ENCODE results near the gene STAT5A.
"Not testable (repeated sequence)": the region's sequence is repeated elsewhere in the genome, so short reads cannot be mapped to it uniquely, and the experiment has no call there.

STAT5A gene

DNA sequence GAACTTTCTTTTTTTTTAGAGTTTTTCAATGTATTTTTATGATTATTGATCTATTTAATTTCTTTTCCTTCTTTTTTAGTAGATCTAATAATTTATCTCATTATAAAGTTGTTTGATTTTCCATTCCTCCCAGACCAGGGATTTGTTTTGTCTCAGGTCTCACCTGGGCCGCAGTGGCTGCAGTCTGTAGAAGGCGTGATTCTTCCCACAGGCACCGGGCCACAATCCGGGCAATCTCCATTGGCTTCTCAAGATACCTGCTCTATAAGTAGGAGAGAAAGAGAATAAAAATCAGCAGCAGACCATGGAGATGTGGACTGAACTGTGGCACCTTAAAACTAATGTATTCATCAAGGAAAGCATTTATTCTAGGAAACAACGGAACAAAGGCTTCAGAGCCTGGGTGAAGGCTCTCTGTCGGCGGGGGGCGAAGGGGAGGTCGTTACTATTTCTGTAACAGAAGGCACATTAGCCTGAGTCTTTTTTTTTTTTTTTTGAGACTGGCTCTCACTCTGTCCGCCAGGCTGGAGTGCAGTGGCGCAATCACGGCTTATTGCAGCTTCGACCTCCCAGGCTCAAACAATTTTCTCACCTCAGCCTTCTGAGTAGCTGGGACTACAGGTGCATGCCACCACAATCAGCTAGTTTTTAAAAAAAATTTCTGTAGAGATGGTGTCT is 57.2 kb downstream of the STAT5A start:
- H3K9me3 ChIP-seq (ENCODE audit: low read length), result no peaks in the 10 kb centered on the region
- peaks cover 64% of the 10 kb centered on the region for H3K36me3 ChIP-seq (ENCODE audit: insufficient read depth, low read length)
- peaks cover 13% of the 10 kb centered on the region for H3K4me1 ChIP-seq (ENCODE audit: insufficient read depth, low read length)
- H3K4me3 ChIP-seq (ENCODE audit: low read length), result no peak overlapping the region
- H3K27me3 ChIP-seq (ENCODE audit: insufficient read depth, low read length), result no peaks in the 10 kb centered on the region
- H2AFZ ChIP-seq (ENCODE audit: low read depth, low read length), result no peak overlapping the region

DNA sequence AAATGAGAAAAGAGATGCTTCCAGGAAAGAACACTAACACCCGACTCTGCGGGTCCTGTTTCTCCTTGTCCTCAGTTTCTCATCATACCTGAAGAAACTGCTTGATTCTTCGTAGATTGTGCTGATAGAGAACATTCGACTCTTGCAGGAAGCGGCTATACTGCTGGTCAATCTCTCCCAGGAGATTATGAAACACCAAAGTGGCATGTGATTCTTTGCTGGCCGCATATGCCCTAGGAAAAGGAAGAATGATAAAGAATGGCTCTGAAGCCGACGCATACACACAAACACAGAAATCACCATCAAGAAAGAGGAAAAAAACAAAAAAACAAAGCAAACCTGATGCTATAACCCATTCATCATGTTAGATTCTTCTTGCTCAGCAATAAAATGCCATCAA is 58.2 kb downstream of the STAT5A start:
- no peak overlapping the region for H3K4me3 ChIP-seq (ENCODE audit: low read length)
- peaks cover 54% of the 10 kb centered on the region for H3K36me3 ChIP-seq (ENCODE audit: insufficient read depth, low read length)
- no peaks in the 10 kb centered on the region for H3K9me3 ChIP-seq (ENCODE audit: low read length)
- H3K27me3 ChIP-seq (ENCODE audit: insufficient read depth, low read length), result no peaks in the 10 kb centered on the region
- H3K4me1 ChIP-seq (ENCODE audit: insufficient read depth, low read length), result peaks cover 13% of the 10 kb centered on the region
- no peak overlapping the region for H2AFZ ChIP-seq (ENCODE audit: low read depth, low read length)

DNA sequence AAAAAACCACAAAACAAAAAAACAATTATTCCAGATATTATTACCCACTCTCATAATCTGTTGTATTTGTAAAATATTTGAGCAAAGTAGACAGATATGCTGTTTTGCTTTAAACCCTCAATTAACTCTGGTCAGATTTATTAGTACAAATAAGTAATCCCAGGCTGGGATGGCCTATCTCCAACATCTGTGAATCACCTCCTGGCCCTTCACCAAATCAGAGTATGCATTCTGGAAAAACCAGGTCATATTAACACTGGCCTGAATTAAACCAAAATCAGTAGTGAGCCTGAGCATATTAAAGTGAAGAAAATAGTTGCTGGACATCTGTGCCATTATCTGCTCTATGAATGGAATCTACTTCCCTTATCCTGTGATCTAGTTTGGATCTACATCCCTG is 58.9 kb downstream of the STAT5A start:
- Histone ChIP-seq H3K27me3 (ENCODE audit: insufficient read depth, low read length) (no peaks in the 10 kb centered on the region), H2AFZ (ENCODE audit: low read depth, low read length) (no peak overlapping the region), H3K4me3 (ENCODE audit: low read length) (no peak overlapping the region), H3K36me3 (ENCODE audit: insufficient read depth, low read length) (peaks cover 49% of the 10 kb centered on the region), H3K4me1 (ENCODE audit: insufficient read depth, low read length) (peaks cover 13% of the 10 kb centered on the region), H3K9me3 (ENCODE audit: low read length) (no peaks in the 10 kb centered on the region)

DNA sequence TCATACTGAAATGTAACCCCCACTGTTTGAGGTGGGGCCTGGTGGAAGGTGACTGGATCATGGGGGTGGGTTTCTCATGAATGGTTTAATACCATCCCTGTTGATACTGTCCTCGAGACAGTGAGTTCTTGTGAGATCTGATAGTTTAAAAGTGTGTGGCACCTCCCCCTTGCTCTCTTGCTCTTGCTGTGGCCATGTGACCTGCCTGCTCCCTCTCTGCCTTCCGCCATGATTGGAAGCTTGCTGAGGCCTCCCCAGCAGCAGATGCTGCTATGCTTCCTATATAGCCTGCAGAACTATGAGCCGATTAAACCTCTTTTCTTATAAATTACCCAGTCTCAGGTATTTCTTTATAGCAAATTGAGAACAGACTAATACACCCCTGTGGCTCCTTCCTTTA is 59.3 kb downstream of the STAT5A start:
- Histone ChIP-seq H3K4me3 (ENCODE audit: low read length) (no peak overlapping the region), H3K36me3 (ENCODE audit: insufficient read depth, low read length) (peaks cover 45% of the 10 kb centered on the region), H2AFZ (ENCODE audit: low read depth, low read length) (no peak overlapping the region), H3K4me1 (ENCODE audit: insufficient read depth, low read length) (peaks cover 13% of the 10 kb centered on the region), H3K27me3 (ENCODE audit: insufficient read depth, low read length) (no peaks in the 10 kb centered on the region), H3K9me3 (ENCODE audit: low read length) (no peaks in the 10 kb centered on the region)

DNA sequence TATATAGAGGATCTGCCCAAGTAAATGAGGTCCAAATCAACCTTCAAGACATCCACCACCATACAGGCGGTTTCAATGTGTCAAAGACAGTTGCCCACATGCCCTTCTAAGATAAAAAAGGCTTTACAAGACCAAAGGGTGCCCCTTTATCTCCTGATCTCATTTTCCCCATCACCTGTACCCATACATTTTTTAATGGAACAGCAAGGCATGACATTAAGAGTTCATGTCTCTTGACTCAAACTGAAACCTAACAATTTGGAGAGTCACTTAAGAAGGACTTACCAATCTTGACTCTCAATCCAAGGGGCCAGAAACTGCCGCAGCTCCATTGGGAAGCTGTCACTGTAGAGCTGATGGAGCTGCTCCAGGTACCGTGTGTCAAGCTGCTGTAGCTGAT is 59.8 kb downstream of the STAT5A start:
- H2AFZ ChIP-seq (ENCODE audit: low read depth, low read length), result no peak overlapping the region
- no peaks in the 10 kb centered on the region for H3K9me3 ChIP-seq (ENCODE audit: low read length)

DNA sequence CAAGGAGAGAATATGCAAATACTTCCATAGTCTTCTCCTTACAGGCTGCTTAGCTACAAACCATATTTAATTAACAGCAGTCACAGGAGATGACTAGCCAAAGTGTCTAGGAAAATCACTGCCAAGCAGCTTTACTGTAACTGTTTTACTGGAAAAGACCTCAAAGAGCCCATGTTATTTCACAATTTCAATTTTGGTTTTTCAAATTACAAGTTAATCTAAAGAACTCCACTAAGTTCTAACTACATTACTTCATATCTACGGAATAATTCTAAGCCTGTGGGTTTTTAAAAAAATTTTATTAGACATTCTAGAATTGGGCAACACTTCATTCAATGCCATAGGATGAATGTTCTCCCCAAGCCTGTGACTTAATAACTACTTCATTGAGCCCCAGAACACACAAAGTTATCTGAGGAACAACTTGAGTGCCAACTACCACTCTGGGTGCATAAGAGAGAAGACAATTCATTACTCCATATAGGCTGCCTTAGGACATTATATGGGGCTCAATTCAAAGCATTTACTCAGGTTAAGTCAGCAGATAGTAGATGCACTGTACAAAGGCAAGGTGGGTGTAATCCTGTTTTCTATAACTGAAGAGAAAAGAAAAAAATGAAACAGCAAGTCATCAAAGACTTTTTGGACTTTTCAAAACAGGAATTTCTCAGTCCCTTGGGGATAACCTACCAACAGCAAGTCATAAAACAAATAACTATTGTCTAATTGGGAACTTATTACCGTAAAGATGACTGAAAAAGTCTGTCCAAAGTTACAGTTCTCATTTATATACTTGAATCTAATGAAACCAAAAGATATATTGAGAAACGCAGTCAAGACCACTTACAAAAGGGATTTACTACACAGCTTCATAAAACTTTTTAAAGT is 66.9 kb downstream of the STAT5A start:
- H3K27me3 ChIP-seq (ENCODE audit: insufficient read depth, low read length), result no peaks in the 10 kb centered on the region

More for the DNA sequence above, 59.8 kb downstream of the STAT5A start:
- H3K27me3 ChIP-seq (ENCODE audit: insufficient read depth, low read length), result no peaks in the 10 kb centered on the region
- H3K36me3 ChIP-seq (ENCODE audit: insufficient read depth, low read length), result peaks cover 41% of the 10 kb centered on the region
- peaks cover 13% of the 10 kb centered on the region for H3K4me1 ChIP-seq (ENCODE audit: insufficient read depth, low read length)
- no peak overlapping the region for H3K4me3 ChIP-seq (ENCODE audit: low read length)

DNA sequence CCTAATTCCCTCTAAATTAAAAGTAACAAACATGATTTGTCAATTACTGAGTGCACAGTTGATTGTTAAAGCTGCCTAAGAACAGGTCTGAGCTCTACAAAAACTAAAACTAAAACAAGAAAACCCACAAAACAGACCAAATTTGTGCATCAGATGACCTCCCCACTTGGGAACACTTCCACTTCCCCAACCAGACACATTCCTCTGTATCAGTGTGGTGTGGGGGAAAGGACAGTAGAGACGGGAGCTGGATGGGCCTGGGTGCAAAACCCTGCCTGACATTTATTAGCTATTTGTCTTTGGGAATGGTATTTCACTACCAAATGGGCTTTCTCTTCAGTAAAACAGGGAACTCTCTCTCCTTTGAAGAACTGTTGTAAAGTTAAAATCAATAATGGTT is 70.1 kb downstream of the STAT5A start:
- Histone ChIP-seq H3K4me3 (ENCODE audit: low read length) (no peak overlapping the region), H3K9me3 (ENCODE audit: low read length) (peaks cover 1% of the 10 kb centered on the region), H2AFZ (ENCODE audit: low read depth, low read length) (no peak overlapping the region), H3K27me3 (ENCODE audit: insufficient read depth, low read length) (no peaks in the 10 kb centered on the region), H3K4me1 (ENCODE audit: insufficient read depth, low read length) (peaks cover 20% of the 10 kb centered on the region), H3K36me3 (ENCODE audit: insufficient read depth, low read length) (peaks cover 9% of the 10 kb centered on the region)

More for the DNA sequence above, 66.9 kb downstream of the STAT5A start:
- Histone ChIP-seq H2AFZ (ENCODE audit: low read depth, low read length) (no peak overlapping the region), H3K4me1 (ENCODE audit: insufficient read depth, low read length) (no peaks in the 10 kb centered on the region), H3K4me3 (ENCODE audit: low read length) (no peak overlapping the region), H3K9me3 (ENCODE audit: low read length) (no peaks in the 10 kb centered on the region), H3K36me3 (ENCODE audit: insufficient read depth, low read length) (peaks cover 6% of the 10 kb centered on the region)

DNA sequence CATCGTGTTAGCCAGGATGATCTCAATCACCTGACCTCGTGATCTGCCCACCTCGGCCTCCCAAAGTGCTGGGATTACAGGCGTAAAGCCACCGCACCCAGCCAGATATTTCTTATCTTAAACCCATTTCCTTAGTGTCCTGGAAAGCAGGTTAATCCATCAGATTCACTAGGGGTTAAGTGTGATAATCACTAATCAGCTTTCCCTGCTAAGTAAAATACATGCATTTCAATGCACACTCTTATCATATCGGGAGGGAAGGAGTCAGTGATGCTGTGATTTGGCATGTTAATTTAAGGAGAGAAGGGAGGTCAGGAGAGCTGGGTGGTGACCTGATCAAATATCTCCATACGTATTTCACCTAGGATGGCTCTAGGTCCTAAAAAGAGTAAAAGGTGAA is 70.8 kb downstream of the STAT5A start:
- no peak overlapping the region for H2AFZ ChIP-seq (ENCODE audit: low read depth, low read length)
- peaks cover 20% of the 10 kb centered on the region for H3K4me1 ChIP-seq (ENCODE audit: insufficient read depth, low read length)
- no peak overlapping the region for H3K4me3 ChIP-seq (ENCODE audit: low read length)
- no peaks in the 10 kb centered on the region for H3K27me3 ChIP-seq (ENCODE audit: insufficient read depth, low read length)
- H3K9me3 ChIP-seq (ENCODE audit: low read length), result peaks cover 1% of the 10 kb centered on the region
- H3K36me3 ChIP-seq (ENCODE audit: insufficient read depth, low read length), result peaks cover 9% of the 10 kb centered on the region

DNA sequence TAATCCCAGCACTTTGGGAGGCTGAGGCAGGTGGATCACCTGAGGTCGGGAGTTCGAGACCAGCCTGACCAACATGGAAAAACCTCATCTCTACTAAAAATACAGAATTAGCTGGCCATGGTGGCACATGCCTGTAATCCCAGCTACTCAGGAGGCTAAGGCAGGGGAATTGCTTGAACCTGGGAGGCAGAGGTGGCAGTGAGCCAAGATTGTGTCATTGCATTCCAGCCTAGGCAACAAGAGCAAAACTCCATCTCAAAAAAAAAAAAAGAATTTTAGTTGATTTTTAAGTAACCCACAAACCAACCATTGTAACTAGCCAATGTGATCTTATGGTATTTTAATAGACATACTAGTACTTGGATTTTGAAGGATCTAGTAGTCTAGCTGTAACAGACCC is 72.1 kb downstream of the STAT5A start:
- H2AFZ ChIP-seq (ENCODE audit: low read depth, low read length); H3K9me3 ChIP-seq (ENCODE audit: low read length); H3K27me3 ChIP-seq (ENCODE audit: insufficient read depth, low read length); H3K4me3 ChIP-seq (ENCODE audit: low read length): not testable (repeated sequence)
- Histone ChIP-seq H3K4me1 (ENCODE audit: insufficient read depth, low read length) (peaks cover 20% of the 10 kb centered on the region), H3K36me3 (ENCODE audit: insufficient read depth, low read length) (peaks cover 18% of the 10 kb centered on the region)

Data from neuron (in vitro differentiated cells).